IMR-90 (cell line): ENCODE data around the gene TENM3. TPM values are rescaled to one million over a fixed set of nuclear protein-coding genes. Genes with fewer than 3 reads are reported as not detected.

ENCODE experiments used
- ATAC-seq: fragments of 200-7000 bp; cut with Tn5 transposase; 2 replicates; pipeline ENCODE4 v1.9.1; 2020; ENCODE audit warnings: low read depth, mild to moderate bottlenecking, moderate library complexity
- BruUV-seq: library from RNA; stranded (reverse); fragments of 400-500 nt; replicated peaks from 2 replicates; lab custom pipeline; 2021; lab: Mats Ljungman, UMichigan
- CTCF ChIA-PET: fragments of 300-600 bp; formaldehyde crosslinking; extraction: SDS; loops from one replicate; lab custom pipeline; 2021; ENCODE audit warnings: antibody characterized with exemption; lab: Yijun Ruan, JAX
- POLR2A ChIA-PET: fragments of 300-600 bp; sonication (Branson Sonifier 250); formaldehyde crosslinking; loops from one replicate; lab custom pipeline; 2022; ENCODE audit warnings: antibody characterized with exemption; ENCODE audit not compliant: unreplicated experiment; lab: Charles Lee
- DNase-seq: peaks from one replicate; pipeline ENCODE4 v3.0.0; 2013
- H2AFZ ChIP-seq: replicated peaks from 2 replicates; pipeline ENCODE3; 2013; ENCODE audit warnings: low read length, mild to moderate bottlenecking; ENCODE audit not compliant: poor library complexity
- H2AK5ac ChIP-seq: 2 replicates; pipeline ENCODE4 v1.6.1; 2013; ENCODE audit warnings: low read depth, low read length, inconsistent platforms
- H2AK9ac ChIP-seq: replicated peaks from 2 replicates; pipeline ENCODE3; 2013; ENCODE audit warnings: mild to moderate bottlenecking, low read depth, low read length, moderate library complexity; ENCODE audit not compliant: poor library complexity
- H2BK120ac ChIP-seq: 2 replicates; pipeline ENCODE4 v1.6.1; 2013; ENCODE audit warnings: low read depth, low read length, inconsistent platforms
- H2BK15ac ChIP-seq: 3 replicates; pipeline ENCODE4 v1.6.1; 2013; ENCODE audit warnings: low read depth, low read length, inconsistent platforms
- H2BK20ac ChIP-seq: 2 replicates; pipeline ENCODE4 v1.6.1; 2013; ENCODE audit warnings: low read depth, mild to moderate bottlenecking, inconsistent platforms, low read length, moderate library complexity
- H2BK5ac ChIP-seq: 2 replicates; pipeline ENCODE4 v1.6.1; 2013; ENCODE audit warnings: mild to moderate bottlenecking, low read depth, low read length, inconsistent platforms; ENCODE audit not compliant: poor library complexity, severe bottlenecking
- H3K14ac ChIP-seq: replicated peaks from 2 replicates; pipeline ENCODE4 v1.6.1; 2013; ENCODE audit warnings: low read depth, low read length, inconsistent platforms
- H3K18ac ChIP-seq: 2 replicates; pipeline ENCODE4 v1.6.1; 2013; ENCODE audit warnings: low read depth, low read length, control low read depth
- H3K23ac ChIP-seq: 2 replicates; pipeline ENCODE4 v1.6.1; 2013; ENCODE audit warnings: low read depth, low read length, inconsistent platforms
- H3K27ac ChIP-seq: 2 replicates; pipeline ENCODE4 v1.5.1; 2013; ENCODE audit warnings: mild to moderate bottlenecking, control low read depth, low read length; ENCODE audit not compliant: insufficient read depth
- H3K27me3 ChIP-seq: 2 replicates; pipeline ENCODE4 v1.6.1; 2013; ENCODE audit warnings: low read length; ENCODE audit not compliant: control insufficient read depth, insufficient read depth
- H3K36me3 ChIP-seq: 2 replicates; pipeline ENCODE4 v1.6.1; 2013; ENCODE audit warnings: low read length, mixed read lengths; ENCODE audit not compliant: control insufficient read depth, insufficient read depth
- H3K4ac ChIP-seq: 2 replicates; pipeline ENCODE4 v1.6.1; 2013; ENCODE audit warnings: low read depth, low read length, inconsistent platforms
- H3K4me1 ChIP-seq: 2 replicates; pipeline ENCODE4 v1.6.1; 2013; ENCODE audit warnings: low read length, mixed read lengths; ENCODE audit not compliant: control insufficient read depth, insufficient read depth
- H3K4me2 ChIP-seq: 2 replicates; pipeline ENCODE4 v1.6.1; 2013; ENCODE audit warnings: low read depth, mild to moderate bottlenecking, control low read depth, low read length, moderate library complexity
- H3K4me3 ChIP-seq: 2 replicates; pipeline ENCODE4 v1.5.1; 2013; ENCODE audit warnings: low read depth, mild to moderate bottlenecking, control low read depth, low read length, moderate library complexity; ENCODE audit not compliant: insufficient read depth
- H3K56ac ChIP-seq: 2 replicates; pipeline ENCODE4 v1.6.1; 2013; ENCODE audit warnings: low read length, inconsistent platforms; ENCODE audit not compliant: insufficient read depth; ENCODE audit errors: extremely low read depth
- H3K79me1 ChIP-seq, 2 experiments: 2 replicates each; pipeline ENCODE4 v1.6.1; 2013; ENCODE audit warnings: low read length in 2 of 2, inconsistent platforms in 1 of 2, low read depth in 1 of 2
- H3K9ac ChIP-seq: 2 replicates; pipeline ENCODE4 v1.6.1; 2013; ENCODE audit warnings: low read depth, low read length, control low read depth
- H3K9me1 ChIP-seq: 2 replicates; pipeline ENCODE4 v1.6.1; 2013; ENCODE audit warnings: low read length, inconsistent platforms; ENCODE audit not compliant: insufficient read depth
- H3K9me3 ChIP-seq: 2 replicates; pipeline ENCODE4 v1.6.1; 2013; ENCODE audit warnings: low read length; ENCODE audit not compliant: control insufficient read depth, insufficient read depth
- H4K20me1 ChIP-seq: 2 replicates; pipeline ENCODE4 v1.6.1; 2013; ENCODE audit warnings: low read length, inconsistent platforms; ENCODE audit not compliant: insufficient read depth
- H4K5ac ChIP-seq: 2 replicates; pipeline ENCODE4 v1.6.1; 2013; ENCODE audit warnings: mild to moderate bottlenecking, low read depth, low read length, control low read depth
- H4K8ac ChIP-seq, 2 experiments: 2 replicates each; pipeline ENCODE4 v1.6.1; 2013; ENCODE audit warnings: low read depth in 2 of 2, low read length in 2 of 2, control low read depth in 1 of 2, inconsistent platforms in 1 of 2
- H4K91ac ChIP-seq: 2 replicates; pipeline ENCODE4 v1.6.1; 2013; ENCODE audit warnings: low read depth, low read length, inconsistent platforms; ENCODE audit not compliant: insufficient read depth
- CEBPB ChIP-seq: IDR thresholded peaks from 2 replicates; pipeline ENCODE4 v1.6.1; 2012; ENCODE audit warnings: low read depth, low read length, improper control_type of control experiment
- POLR2A ChIP-seq: IDR thresholded peaks from 2 replicates; pipeline ENCODE4 v1.6.1; 2012; ENCODE audit warnings: mild to moderate bottlenecking, low read depth, low read length
- WGBS, 2 experiments: methylation state at CpG; one replicate each; pipeline versions ENCODE4 v1.1.5 to v1.1.7; 2013; ENCODE audit warnings: missing lambda C conversion rate in 2 of 2; ENCODE audit not compliant: insufficient read length in 1 of 2; ENCODE audit errors: extremely low coverage in 2 of 2; 5-methylcytosine and 5-hydroxymethylcytosine counted together
- dilution Hi-C: fragments of 300-500 bp; cut with HindIII; formaldehyde crosslinking; loops from one replicate; pipeline ENCODE4 v1.14.3; 2018; ENCODE audit warnings: low sequenced_read_pairs; ENCODE audit not compliant: unreplicated experiment
- in situ Hi-C: fragments of 300-500 bp; cut with MboI; formaldehyde crosslinking; loops from 3 replicates; pipeline ENCODE4 v1.14.3; 2019; ENCODE audit warnings: low sequenced_read_pairs, inconsistent platforms, mixed read lengths
- intact Hi-C: fragments of 100-400 bp; cut with micrococcal nuclease; formaldehyde crosslinking; loops from 2 replicates; pipeline ENCODE4 v1.10.0; 2022
- polyA plus RNA-seq, 3 experiments: library from polyadenylated mRNA; depleted of rRNA; stranded (reverse); fragments of >200 nt; gene quantifications; 2 replicates each; pipeline ENCODE4 v1.2.3, GENCODE V29; 2012; ENCODE audit warnings: low replicate concordance in 1 of 3
- total RNA-seq: library from RNA; depleted of rRNA; stranded (reverse); fragments of >200 nt; gene quantifications from 2 replicates; pipeline ENCODE4 v1.2.3, GENCODE V29; 2012

Gene TENM3
- total and polyA plus RNA-seq, 2 of the 4 experiments (the other 2 are of a cell fraction): 29.9 to 173 TPM

GRCh38 chr4:182555997-182556418 is 312.8 kb downstream of the TENM3 start:
- peak overlapping the region; percentile 17 for H2AK9ac ChIP-seq
- peak overlapping the region; percentile 84 for H3K4ac ChIP-seq
- H3K9me1 ChIP-seq: peaks cover 4% of the 10 kb centered on the region
- peaks cover 11% of the 10 kb centered on the region for H3K4me1 ChIP-seq
- H3K9me3 ChIP-seq: no peaks in the 10 kb centered on the region
- intact Hi-C loops: loop anchor here (5.0 to 10.0 kb wide), 4 partner anchors 74 to 991 kb away; no protein-coding TSS in a partner anchor
- peak overlapping the region; percentile 43; the same call in 1 of the 2 replicates for H3K9ac ChIP-seq
- no peak overlapping the region for H3K4me3 ChIP-seq
- ChIA-PET CTCF (no interaction called here), POLR2A (no interaction called here)
- H2BK20ac ChIP-seq: peak overlapping the region; percentile 92
- H4K91ac ChIP-seq: peak overlapping the region; percentile 69
- peak overlapping the region; percentile 98 for H2BK5ac ChIP-seq
- BruUV-seq: no TSS peak
- H4K20me1 ChIP-seq: no peaks in the 10 kb centered on the region
- peak overlapping the region; percentile 25; the same call in 1 of the 2 replicates for H2AK5ac ChIP-seq
- H2BK15ac ChIP-seq: peak overlapping the region; percentile 25; the same call in 1 of the 3 replicates
- H2AFZ ChIP-seq: peak overlapping the region; percentile 88
- H3K36me3 ChIP-seq: no peaks in the 10 kb centered on the region
- peaks cover 10 to 18% of the 10 kb centered on the region in 2 experiments; a peak in 2 of 4 replicates for H3K79me1 ChIP-seq
- H4K5ac ChIP-seq: peak overlapping the region; percentile 93
- H4K8ac ChIP-seq: peak overlapping the region in 1 of 2 experiments; percentile 89; a peak in 2 of 4 replicates
- WGBS, 2 experiments: no CpG with 5 or more reads among the region's 1 CpG
- TF ChIP-seq POLR2A (no peak), CEBPB (peak; percentile 79)
- peak overlapping the region; percentile 51; the same call in 1 of the 2 replicates for H3K27ac ChIP-seq
- ATAC-seq (peak; percentile 72), DNase-seq (peak; percentile 91)
- H3K18ac ChIP-seq: peak overlapping the region; percentile 96
- dilution Hi-C loops: no loop called here
- H3K23ac ChIP-seq: peak overlapping the region; percentile 76
- no peaks in the 10 kb centered on the region for H3K27me3 ChIP-seq
- H3K56ac ChIP-seq: no peak overlapping the region; the same call in 1 of the 2 replicates
- H3K4me2 ChIP-seq: peak overlapping the region; percentile 81
- in situ Hi-C loops: no loop called here
- peak overlapping the region; percentile 74 for H3K14ac ChIP-seq
- peak overlapping the region; percentile 93 for H2BK120ac ChIP-seq
